ENCODE results near the gene ACTL8.

DNA sequence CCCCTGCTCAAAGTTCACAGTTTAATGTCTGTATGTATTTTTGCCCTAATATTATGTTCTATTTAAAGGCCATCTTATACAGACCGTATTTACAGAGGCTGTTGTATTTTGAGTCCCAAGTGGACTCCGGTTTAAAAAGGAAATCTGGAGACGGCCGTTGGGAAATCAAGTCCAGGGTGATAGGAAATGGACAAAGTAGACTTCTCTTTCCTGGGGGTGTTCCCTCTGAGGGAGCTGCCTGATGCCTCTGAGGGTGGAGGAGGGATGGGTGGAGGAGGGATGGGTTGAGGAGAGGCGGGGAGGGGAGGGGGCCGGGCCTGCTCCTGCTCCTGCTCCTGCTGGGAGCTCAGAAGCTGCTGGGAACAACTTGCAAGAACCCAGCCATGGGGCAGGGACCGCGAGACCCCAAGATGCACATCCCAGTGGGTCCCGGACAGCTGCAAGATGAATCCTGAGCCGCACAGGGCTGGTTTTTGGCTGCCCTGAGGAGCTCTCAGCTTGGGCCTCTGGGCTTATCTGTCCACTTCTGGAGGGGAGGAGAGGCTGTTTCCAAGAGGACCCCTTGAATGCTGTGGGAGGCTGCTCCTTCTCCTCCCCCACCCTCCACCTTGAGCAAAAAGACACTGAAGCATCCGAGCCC is 12.0 kb upstream of the ACTL8 start:
- TF ChIP-seq, protein P1, sequence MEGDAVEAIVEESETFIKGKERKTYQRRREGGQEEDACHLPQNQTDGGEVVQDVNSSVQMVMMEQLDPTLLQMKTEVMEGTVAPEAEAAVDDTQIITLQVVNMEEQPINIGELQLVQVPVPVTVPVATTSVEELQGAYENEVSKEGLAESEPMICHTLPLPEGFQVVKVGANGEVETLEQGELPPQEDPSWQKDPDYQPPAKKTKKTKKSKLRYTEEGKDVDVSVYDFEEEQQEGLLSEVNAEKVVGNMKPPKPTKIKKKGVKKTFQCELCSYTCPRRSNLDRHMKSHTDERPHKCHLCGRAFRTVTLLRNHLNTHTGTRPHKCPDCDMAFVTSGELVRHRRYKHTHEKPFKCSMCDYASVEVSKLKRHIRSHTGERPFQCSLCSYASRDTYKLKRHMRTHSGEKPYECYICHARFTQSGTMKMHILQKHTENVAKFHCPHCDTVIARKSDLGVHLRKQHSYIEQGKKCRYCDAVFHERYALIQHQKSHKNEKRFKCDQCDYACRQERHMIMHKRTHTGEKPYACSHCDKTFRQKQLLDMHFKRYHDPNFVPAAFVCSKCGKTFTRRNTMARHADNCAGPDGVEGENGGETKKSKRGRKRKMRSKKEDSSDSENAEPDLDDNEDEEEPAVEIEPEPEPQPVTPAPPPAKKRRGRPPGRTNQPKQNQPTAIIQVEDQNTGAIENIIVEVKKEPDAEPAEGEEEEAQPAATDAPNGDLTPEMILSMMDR (IDR thresholded peaks at IDR 0.05): no peak
- TF ChIP-seq POLR2A (IDR thresholded peaks at IDR 0.05): no peak
